Cardiac muscle cell (in vitro differentiated cells and primary cell): ENCODE data around the gene RALGPS1. TPM values are rescaled to one million over a fixed set of nuclear protein-coding genes. Genes with fewer than 3 reads are reported as not detected.
"Not testable (repeated sequence)": the region's sequence is repeated elsewhere in the genome, so short reads cannot be mapped to it uniquely, and the experiment has no call there.

ENCODE experiments used
- DNase-seq, 2 donors: peaks; one replicate each; pipeline versions ENCODE4 v3.0.0 to v3.0.0-alpha.2; 2010 to 2017; ENCODE audit warnings: low read depth in 1 of 2, low spot score in 1 of 2
- H3K27ac ChIP-seq: fragments of 200-600 bp; sonication (generic); 2 replicates; pipeline ENCODE4 v1.5.1; 2016
- H3K27me3 ChIP-seq: fragments of 200-600 bp; sonication (generic); 2 replicates; pipeline ENCODE4 v1.6.0; 2016; ENCODE audit warnings: control low read depth
- H3K36me3 ChIP-seq: fragments of 200-600 bp; sonication (generic); 2 replicates; pipeline ENCODE4 v1.5.1; 2016; ENCODE audit warnings: control low read depth
- H3K4me1 ChIP-seq: fragments of 200-600 bp; sonication (generic); 2 replicates; pipeline ENCODE4 v1.8.1; 2017; ENCODE audit warnings: low read depth, mild to moderate bottlenecking, mixed run types
- H3K4me3 ChIP-seq: fragments of 200-600 bp; sonication (generic); 2 replicates; pipeline ENCODE4 v1.5.1; 2016; ENCODE audit warnings: mild to moderate bottlenecking
- H3K9me3 ChIP-seq: fragments of 200-600 bp; sonication (generic); 2 replicates; pipeline ENCODE4 v1.5.1; 2017; ENCODE audit warnings: low read depth, mild to moderate bottlenecking, control low read depth
- CTCF ChIP-seq: IDR thresholded peaks from 2 replicates; pipeline ENCODE4 v1.5.1; 2012; ENCODE audit warnings: low read depth, mild to moderate bottlenecking, low read length
- polyA plus RNA-seq: library from polyadenylated mRNA; unstranded; fragments of >200 nt; fragmentation: Nextera tagmentation; extraction: Ambion mirVana; gene quantifications from 2 replicates; pipeline ENCODE4 v1.2.1, GENCODE V29; 2016
- total RNA-seq: library from RNA; depleted of rRNA; stranded (reverse); fragments of >200 nt; gene quantifications from 2 replicates; pipeline ENCODE4 v1.2.3, GENCODE V29; 2016

Gene RALGPS1
- total and polyA plus RNA-seq, 2 experiments from 2014 or later = 14.1 to 16.1 TPM

- Histone ChIP-seq H3K4me1 (no peaks in the 10 kb centered on the region), H3K27ac (no peak overlapping the region), H3K9me3 (no peaks in the 10 kb centered on the region), H3K4me3 (no peak overlapping the region), H3K27me3 (no peaks in the 10 kb centered on the region), H3K36me3 (no peaks in the 10 kb centered on the region)
- no peak for DNase-seq
- no peak for TF ChIP-seq CTCF
Measured at GRCh38 chr9:127015921-127016512, 101.4 kb downstream of the RALGPS1 start.

GRCh38 chr9:127017979-127018378 lies 103.4 kb downstream of the RALGPS1 start:
- not testable (repeated sequence) for H3K9me3 ChIP-seq, H3K36me3 ChIP-seq, H3K4me3 ChIP-seq, H3K4me1 ChIP-seq, H3K27ac ChIP-seq, H3K27me3 ChIP-seq, DNase-seq

- H3K4me3 ChIP-seq = no peak overlapping the region
- H3K27me3 ChIP-seq = no peaks in the 10 kb centered on the region
- H3K36me3 ChIP-seq = no peaks in the 10 kb centered on the region
- H3K4me1 ChIP-seq = no peaks in the 10 kb centered on the region
- H3K9me3 ChIP-seq = no peaks in the 10 kb centered on the region
- no peak for TF ChIP-seq CTCF
- peak in 1 of 2 donors; percentile 62 for DNase-seq
- H3K27ac ChIP-seq = no peak overlapping the region
Measured at GRCh38 chr9:127018935-127019334, 104.4 kb downstream of the RALGPS1 start.

- no peaks in the 10 kb centered on the region for H3K9me3 ChIP-seq
- H3K4me3 ChIP-seq = no peak overlapping the region
- DNase-seq = no peak
- H3K36me3 ChIP-seq = no peaks in the 10 kb centered on the region
- no peaks in the 10 kb centered on the region for H3K4me1 ChIP-seq
- no peaks in the 10 kb centered on the region for H3K27me3 ChIP-seq
- H3K27ac ChIP-seq = no peak overlapping the region
- no peak for TF ChIP-seq CTCF
Measured at GRCh38 chr9:127020036-127020801, 105.6 kb downstream of the RALGPS1 start.

GRCh38 chr9:127020802-127021078 lies 106.2 kb downstream of the RALGPS1 start:
- no peak for DNase-seq
- H3K9me3 ChIP-seq = no peaks in the 10 kb centered on the region
- H3K4me1 ChIP-seq = no peaks in the 10 kb centered on the region
- no peak overlapping the region for H3K27ac ChIP-seq
- no peak for TF ChIP-seq CTCF
- no peak overlapping the region for H3K4me3 ChIP-seq
- no peaks in the 10 kb centered on the region for H3K36me3 ChIP-seq
- H3K27me3 ChIP-seq = no peaks in the 10 kb centered on the region

DNA sequence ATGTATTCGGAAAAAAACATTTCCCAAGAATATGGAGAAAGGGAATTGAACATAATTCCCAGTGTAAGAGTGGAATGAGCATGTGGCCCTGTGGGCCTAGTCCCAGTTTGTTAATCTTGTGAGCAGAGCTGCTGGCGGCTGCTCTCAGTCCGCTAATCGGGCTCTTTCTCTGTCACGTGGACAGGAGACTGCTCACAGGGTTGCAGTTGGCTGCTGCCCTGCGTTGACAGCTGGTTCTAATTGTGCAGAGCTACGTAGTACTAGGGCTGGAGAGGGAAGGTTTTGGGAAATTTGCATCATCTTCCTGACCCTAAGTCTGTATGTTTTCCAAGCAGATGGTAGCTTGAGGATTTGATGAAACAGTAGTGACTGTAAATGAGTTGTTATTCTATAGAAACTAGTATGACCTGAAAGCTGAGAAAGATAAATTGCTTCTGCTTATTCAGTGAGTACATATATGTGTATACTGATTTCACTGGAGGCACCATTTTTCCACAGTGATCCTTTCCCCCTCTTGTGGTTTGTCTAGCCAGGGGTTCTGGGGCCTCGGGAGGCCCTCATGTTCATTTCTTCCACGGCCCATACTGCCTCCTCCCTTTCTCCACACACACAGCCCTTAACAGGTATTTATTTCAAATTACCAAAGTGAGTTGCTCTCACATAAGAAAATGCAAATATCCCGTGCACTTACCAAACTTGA lies 107.2 kb downstream of the RALGPS1 start:
- no peak overlapping the region for H3K4me3 ChIP-seq
- no peak overlapping the region for H3K27ac ChIP-seq
- H3K9me3 ChIP-seq = no peaks in the 10 kb centered on the region
- H3K4me1 ChIP-seq = no peaks in the 10 kb centered on the region
- no peaks in the 10 kb centered on the region for H3K27me3 ChIP-seq
- H3K36me3 ChIP-seq = no peaks in the 10 kb centered on the region
- DNase-seq = peak; percentile 73 to 99
- no peak for TF ChIP-seq CTCF
